Neural progenitor cell (in vitro differentiated cells): ENCODE results near the gene CBR3. TPM values are rescaled to one million over a fixed set of nuclear protein-coding genes. Genes with fewer than 3 reads are reported as not detected.

Experiments
- DNase-seq: peaks from one replicate; pipeline ENCODE4 v3.0.0-alpha.2; 2016; ENCODE audit warnings: low spot score
- H2AFZ ChIP-seq: fragments of 200-600 bp; sonication (generic); replicated peaks from 2 replicates; pipeline ENCODE4 v1.6.1; 2016; ENCODE audit warnings: antibody characterized with exemption
- H3F3A ChIP-seq: fragments of 200-600 bp; sonication (generic); 2 replicates; pipeline ENCODE4 v1.6.1; 2016; ENCODE audit warnings: antibody characterized with exemption, low read depth
- H3K27ac ChIP-seq: fragments of 200-600 bp; sonication (generic); 2 replicates; pipeline ENCODE4 v1.5.1; 2016; ENCODE audit warnings: mild to moderate bottlenecking
- H3K27me3 ChIP-seq: fragments of 200-600 bp; sonication (generic); 2 replicates; pipeline ENCODE4 v1.6.1; 2016; ENCODE audit warnings: mild to moderate bottlenecking, moderate library complexity
- H3K36me3 ChIP-seq: fragments of 200-600 bp; sonication (generic); 2 replicates; pipeline ENCODE4 v1.5.1; 2016
- H3K4me1 ChIP-seq: fragments of 200-600 bp; sonication (generic); 2 replicates; pipeline ENCODE4 v1.6.1; 2016; ENCODE audit warnings: mixed run types
- H3K4me2 ChIP-seq: fragments of 200-600 bp; sonication (generic); 2 replicates; pipeline ENCODE4 v1.6.1; 2016
- H3K4me3 ChIP-seq: fragments of 200-600 bp; sonication (generic); 2 replicates; pipeline ENCODE4 v1.5.1; 2016
- H3K79me2 ChIP-seq: fragments of 200-600 bp; sonication (generic); 2 replicates; pipeline ENCODE4 v1.6.1; 2016; ENCODE audit warnings: low read depth
- H3K9ac ChIP-seq: fragments of 200-600 bp; sonication (generic); 2 replicates; pipeline ENCODE4 v1.6.1; 2016
- H3K9me3 ChIP-seq: fragments of 200-600 bp; sonication (generic); 2 replicates; pipeline ENCODE4 v1.5.1; 2016; ENCODE audit warnings: low read depth
- H4K20me1 ChIP-seq: fragments of 200-600 bp; sonication (generic); 2 replicates; pipeline ENCODE4 v1.6.1; 2016; ENCODE audit warnings: low read depth
- H3K27ac Mint-ChIP-seq: 3 replicates; pipeline ENCODE4 v1.8.0; 2021; ENCODE audit warnings: mixed read lengths
- H3K27me3 Mint-ChIP-seq: 2 replicates; pipeline ENCODE4 v1.8.0; 2022; ENCODE audit warnings: low read depth, mild to moderate bottlenecking, inconsistent platforms, moderate library complexity, mixed read lengths; ENCODE audit not compliant: insufficient read depth
- H3K36me3 Mint-ChIP-seq: 3 replicates; pipeline ENCODE4 v1.8.0; 2021; ENCODE audit warnings: mixed read lengths
- H3K4me1 Mint-ChIP-seq: 3 replicates; pipeline ENCODE4 v1.8.0; 2021; ENCODE audit warnings: mixed read lengths
- H3K4me3 Mint-ChIP-seq: 3 replicates; pipeline ENCODE4 v1.8.0; 2021; ENCODE audit warnings: mild to moderate bottlenecking, moderate library complexity, mixed read lengths
- H3K9me3 Mint-ChIP-seq: 3 replicates; pipeline ENCODE4 v1.8.0; 2020; ENCODE audit warnings: mixed read lengths
- EZH2 ChIP-seq: fragments of 200-600 bp; sonication (generic); IDR thresholded peaks from 2 replicates; pipeline ENCODE4 v1.6.1; 2017; ENCODE audit warnings: antibody characterized with exemption, mild to moderate bottlenecking, moderate library complexity
- EZH2phosphoT487 ChIP-seq: fragments of 200-600 bp; sonication (generic); IDR thresholded peaks from 2 replicates; pipeline ENCODE4 v1.6.1; 2017; ENCODE audit warnings: antibody characterized with exemption
- total RNA-seq: library from RNA; depleted of rRNA; stranded (reverse); fragments of >200 nt; gene quantifications from 2 replicates; pipeline ENCODE4 v1.2.3, GENCODE V29; 2015; ENCODE audit warnings: low replicate concordance
- TF ChIP-seq, protein P1 (sequence below): fragments of 200-600 bp; sonication (generic); IDR thresholded peaks from 2 replicates; pipeline ENCODE4 v1.5.1; 2017; ENCODE audit warnings: antibody characterized with exemption, mild to moderate bottlenecking

The CBR3 gene
- total RNA-seq, 1 donor from 2014 or later, result not detected

- no peaks in the 10 kb centered on the region for H3K79me2 ChIP-seq
- TF ChIP-seq EZH2phosphoT487, result no peak
- no peak for TF ChIP-seq EZH2
- TF ChIP-seq, protein P1, sequence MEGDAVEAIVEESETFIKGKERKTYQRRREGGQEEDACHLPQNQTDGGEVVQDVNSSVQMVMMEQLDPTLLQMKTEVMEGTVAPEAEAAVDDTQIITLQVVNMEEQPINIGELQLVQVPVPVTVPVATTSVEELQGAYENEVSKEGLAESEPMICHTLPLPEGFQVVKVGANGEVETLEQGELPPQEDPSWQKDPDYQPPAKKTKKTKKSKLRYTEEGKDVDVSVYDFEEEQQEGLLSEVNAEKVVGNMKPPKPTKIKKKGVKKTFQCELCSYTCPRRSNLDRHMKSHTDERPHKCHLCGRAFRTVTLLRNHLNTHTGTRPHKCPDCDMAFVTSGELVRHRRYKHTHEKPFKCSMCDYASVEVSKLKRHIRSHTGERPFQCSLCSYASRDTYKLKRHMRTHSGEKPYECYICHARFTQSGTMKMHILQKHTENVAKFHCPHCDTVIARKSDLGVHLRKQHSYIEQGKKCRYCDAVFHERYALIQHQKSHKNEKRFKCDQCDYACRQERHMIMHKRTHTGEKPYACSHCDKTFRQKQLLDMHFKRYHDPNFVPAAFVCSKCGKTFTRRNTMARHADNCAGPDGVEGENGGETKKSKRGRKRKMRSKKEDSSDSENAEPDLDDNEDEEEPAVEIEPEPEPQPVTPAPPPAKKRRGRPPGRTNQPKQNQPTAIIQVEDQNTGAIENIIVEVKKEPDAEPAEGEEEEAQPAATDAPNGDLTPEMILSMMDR, result peak; percentile 92
- peaks cover 3% of the 10 kb centered on the region for H3K27me3 ChIP-seq
- H3F3A ChIP-seq, result peaks cover 6% of the 10 kb centered on the region
- H3K4me1 ChIP-seq, result no peaks in the 10 kb centered on the region
- peak; percentile 53 for DNase-seq
- H2AFZ ChIP-seq, result peak overlapping the region; percentile 60
- H3K4me2 ChIP-seq, result no peak overlapping the region
- Mint-ChIP-seq H3K4me3 (no peak overlapping the region), H3K27me3 (peaks cover 6% of the 10 kb centered on the region), H3K27ac (no peak overlapping the region), H3K9me3 (no peaks in the 10 kb centered on the region), H3K36me3 (no peaks in the 10 kb centered on the region), H3K4me1 (peaks cover 8% of the 10 kb centered on the region)
- no peaks in the 10 kb centered on the region for H3K36me3 ChIP-seq
- H3K9me3 ChIP-seq, result no peaks in the 10 kb centered on the region
- no peak overlapping the region for H3K4me3 ChIP-seq
- H4K20me1 ChIP-seq, result no peaks in the 10 kb centered on the region
- H3K27ac ChIP-seq, result no peak overlapping the region
- H3K9ac ChIP-seq, result no peak overlapping the region
Measured at GRCh38 chr21:36125512-36126207, 9.2 kb upstream of the CBR3 start.

GRCh38 chr21:36126208-36126565, 8.7 kb upstream of the CBR3 start:
- no peaks in the 10 kb centered on the region for H3K36me3 Mint-ChIP-seq
- no peak overlapping the region for H3K27ac ChIP-seq
- no peak overlapping the region for H3K4me2 ChIP-seq
- DNase-seq, result no peak
- no peaks in the 10 kb centered on the region for H3K9me3 Mint-ChIP-seq
- H3K9me3 ChIP-seq, result no peaks in the 10 kb centered on the region
- H3K27me3 Mint-ChIP-seq, result peaks cover 6% of the 10 kb centered on the region
- H2AFZ ChIP-seq, result no peak overlapping the region
- H3K9ac ChIP-seq, result no peak overlapping the region
- no peaks in the 10 kb centered on the region for H3K36me3 ChIP-seq
- peaks cover 6% of the 10 kb centered on the region for H3F3A ChIP-seq
- no peaks in the 10 kb centered on the region for H3K4me1 ChIP-seq
- H3K4me1 Mint-ChIP-seq, result peaks cover 10% of the 10 kb centered on the region
- H3K4me3 ChIP-seq, result no peak overlapping the region
- no peak for TF ChIP-seq EZH2
- TF ChIP-seq, protein P1, result no peak
- TF ChIP-seq EZH2phosphoT487, result no peak
- H3K27ac Mint-ChIP-seq, result no peak overlapping the region
- peaks cover 9% of the 10 kb centered on the region for H3K27me3 ChIP-seq
- no peaks in the 10 kb centered on the region for H4K20me1 ChIP-seq
- H3K79me2 ChIP-seq, result no peaks in the 10 kb centered on the region
- H3K4me3 Mint-ChIP-seq, result no peak overlapping the region

- Histone ChIP-seq H3K9ac (no peak overlapping the region), H2AFZ (no peak overlapping the region), H3K27me3 (peaks cover 14% of the 10 kb centered on the region), H3K36me3 (no peaks in the 10 kb centered on the region), H3K27ac (no peak overlapping the region), H3F3A (peaks cover 6% of the 10 kb centered on the region), H3K9me3 (no peaks in the 10 kb centered on the region), H4K20me1 (no peaks in the 10 kb centered on the region), H3K4me3 (no peak overlapping the region), H3K4me2 (no peak overlapping the region), H3K4me1 (no peaks in the 10 kb centered on the region), H3K79me2 (no peaks in the 10 kb centered on the region)
- H3K4me3 Mint-ChIP-seq, result no peak overlapping the region
- peaks cover 10% of the 10 kb centered on the region for H3K4me1 Mint-ChIP-seq
- no peak overlapping the region for H3K27ac Mint-ChIP-seq
- TF ChIP-seq EZH2 (no peak), EZH2phosphoT487 (no peak)
- TF ChIP-seq, protein P1, result no peak
- no peak for DNase-seq
- H3K27me3 Mint-ChIP-seq, result peaks cover 6% of the 10 kb centered on the region
- H3K9me3 Mint-ChIP-seq, result no peaks in the 10 kb centered on the region
- no peaks in the 10 kb centered on the region for H3K36me3 Mint-ChIP-seq
Measured at GRCh38 chr21:36126621-36127110, 8.2 kb upstream of the CBR3 start.
